IMR-90 (cell line): ENCODE data around the gene CPNE9. TPM values are rescaled to one million over a fixed set of nuclear protein-coding genes. Genes with fewer than 3 reads are reported as not detected.

ENCODE experiments used
- ATAC-seq: fragments of 200-7000 bp; cut with Tn5 transposase; 2 replicates; pipeline ENCODE4 v1.9.1; 2020; ENCODE audit warnings: low read depth, mild to moderate bottlenecking, moderate library complexity
- BruUV-seq: library from RNA; stranded (reverse); fragments of 400-500 nt; replicated peaks from 2 replicates; lab custom pipeline; 2021; lab: Mats Ljungman, UMichigan
- CTCF ChIA-PET: fragments of 300-600 bp; formaldehyde crosslinking; extraction: SDS; loops from one replicate; lab custom pipeline; 2021; ENCODE audit warnings: antibody characterized with exemption; lab: Yijun Ruan, JAX
- POLR2A ChIA-PET: fragments of 300-600 bp; sonication (Branson Sonifier 250); formaldehyde crosslinking; loops from one replicate; lab custom pipeline; 2022; ENCODE audit warnings: antibody characterized with exemption; ENCODE audit not compliant: unreplicated experiment; lab: Charles Lee
- DNase-seq: peaks from one replicate; pipeline ENCODE4 v3.0.0; 2013
- H2AFZ ChIP-seq: replicated peaks from 2 replicates; pipeline ENCODE3; 2013; ENCODE audit warnings: low read length, mild to moderate bottlenecking; ENCODE audit not compliant: poor library complexity
- H2AK5ac ChIP-seq: 2 replicates; pipeline ENCODE4 v1.6.1; 2013; ENCODE audit warnings: low read depth, low read length, inconsistent platforms
- H2AK9ac ChIP-seq: replicated peaks from 2 replicates; pipeline ENCODE3; 2013; ENCODE audit warnings: mild to moderate bottlenecking, low read depth, low read length, moderate library complexity; ENCODE audit not compliant: poor library complexity
- H2BK120ac ChIP-seq: 2 replicates; pipeline ENCODE4 v1.6.1; 2013; ENCODE audit warnings: low read depth, low read length, inconsistent platforms
- H2BK15ac ChIP-seq: 3 replicates; pipeline ENCODE4 v1.6.1; 2013; ENCODE audit warnings: low read depth, low read length, inconsistent platforms
- H2BK20ac ChIP-seq: 2 replicates; pipeline ENCODE4 v1.6.1; 2013; ENCODE audit warnings: low read depth, mild to moderate bottlenecking, inconsistent platforms, low read length, moderate library complexity
- H2BK5ac ChIP-seq: 2 replicates; pipeline ENCODE4 v1.6.1; 2013; ENCODE audit warnings: mild to moderate bottlenecking, low read depth, low read length, inconsistent platforms; ENCODE audit not compliant: poor library complexity, severe bottlenecking
- H3K14ac ChIP-seq: replicated peaks from 2 replicates; pipeline ENCODE4 v1.6.1; 2013; ENCODE audit warnings: low read depth, low read length, inconsistent platforms
- H3K18ac ChIP-seq: 2 replicates; pipeline ENCODE4 v1.6.1; 2013; ENCODE audit warnings: low read depth, low read length, control low read depth
- H3K23ac ChIP-seq: 2 replicates; pipeline ENCODE4 v1.6.1; 2013; ENCODE audit warnings: low read depth, low read length, inconsistent platforms
- H3K27ac ChIP-seq: 2 replicates; pipeline ENCODE4 v1.5.1; 2013; ENCODE audit warnings: mild to moderate bottlenecking, control low read depth, low read length; ENCODE audit not compliant: insufficient read depth
- H3K27me3 ChIP-seq: 2 replicates; pipeline ENCODE4 v1.6.1; 2013; ENCODE audit warnings: low read length; ENCODE audit not compliant: control insufficient read depth, insufficient read depth
- H3K36me3 ChIP-seq: 2 replicates; pipeline ENCODE4 v1.6.1; 2013; ENCODE audit warnings: low read length, mixed read lengths; ENCODE audit not compliant: control insufficient read depth, insufficient read depth
- H3K4ac ChIP-seq: 2 replicates; pipeline ENCODE4 v1.6.1; 2013; ENCODE audit warnings: low read depth, low read length, inconsistent platforms
- H3K4me1 ChIP-seq: 2 replicates; pipeline ENCODE4 v1.6.1; 2013; ENCODE audit warnings: low read length, mixed read lengths; ENCODE audit not compliant: control insufficient read depth, insufficient read depth
- H3K4me2 ChIP-seq: 2 replicates; pipeline ENCODE4 v1.6.1; 2013; ENCODE audit warnings: low read depth, mild to moderate bottlenecking, control low read depth, low read length, moderate library complexity
- H3K4me3 ChIP-seq: 2 replicates; pipeline ENCODE4 v1.5.1; 2013; ENCODE audit warnings: low read depth, mild to moderate bottlenecking, control low read depth, low read length, moderate library complexity; ENCODE audit not compliant: insufficient read depth
- H3K56ac ChIP-seq: 2 replicates; pipeline ENCODE4 v1.6.1; 2013; ENCODE audit warnings: low read length, inconsistent platforms; ENCODE audit not compliant: insufficient read depth; ENCODE audit errors: extremely low read depth
- H3K79me1 ChIP-seq, 2 experiments: 2 replicates each; pipeline ENCODE4 v1.6.1; 2013; ENCODE audit warnings: low read length in 2 of 2, inconsistent platforms in 1 of 2, low read depth in 1 of 2
- H3K9ac ChIP-seq: 2 replicates; pipeline ENCODE4 v1.6.1; 2013; ENCODE audit warnings: low read depth, low read length, control low read depth
- H3K9me1 ChIP-seq: 2 replicates; pipeline ENCODE4 v1.6.1; 2013; ENCODE audit warnings: low read length, inconsistent platforms; ENCODE audit not compliant: insufficient read depth
- H3K9me3 ChIP-seq: 2 replicates; pipeline ENCODE4 v1.6.1; 2013; ENCODE audit warnings: low read length; ENCODE audit not compliant: control insufficient read depth, insufficient read depth
- H4K20me1 ChIP-seq: 2 replicates; pipeline ENCODE4 v1.6.1; 2013; ENCODE audit warnings: low read length, inconsistent platforms; ENCODE audit not compliant: insufficient read depth
- H4K5ac ChIP-seq: 2 replicates; pipeline ENCODE4 v1.6.1; 2013; ENCODE audit warnings: mild to moderate bottlenecking, low read depth, low read length, control low read depth
- H4K8ac ChIP-seq, 2 experiments: 2 replicates each; pipeline ENCODE4 v1.6.1; 2013; ENCODE audit warnings: low read depth in 2 of 2, low read length in 2 of 2, control low read depth in 1 of 2, inconsistent platforms in 1 of 2
- H4K91ac ChIP-seq: 2 replicates; pipeline ENCODE4 v1.6.1; 2013; ENCODE audit warnings: low read depth, low read length, inconsistent platforms; ENCODE audit not compliant: insufficient read depth
- CEBPB ChIP-seq: IDR thresholded peaks from 2 replicates; pipeline ENCODE4 v1.6.1; 2012; ENCODE audit warnings: low read depth, low read length, improper control_type of control experiment
- RFX5 ChIP-seq: IDR thresholded peaks from 2 replicates; pipeline ENCODE4 v1.8.0; 2012; ENCODE audit warnings: low read depth, mild to moderate bottlenecking, low read length, moderate library complexity
- WGBS, 2 experiments: methylation state at CpG; one replicate each; pipeline versions ENCODE4 v1.1.5 to v1.1.7; 2013; ENCODE audit warnings: missing lambda C conversion rate in 2 of 2; ENCODE audit not compliant: insufficient read length in 1 of 2; ENCODE audit errors: extremely low coverage in 2 of 2; 5-methylcytosine and 5-hydroxymethylcytosine counted together
- dilution Hi-C: fragments of 300-500 bp; cut with HindIII; formaldehyde crosslinking; loops from one replicate; pipeline ENCODE4 v1.14.3; 2018; ENCODE audit warnings: low sequenced_read_pairs; ENCODE audit not compliant: unreplicated experiment
- in situ Hi-C: fragments of 300-500 bp; cut with MboI; formaldehyde crosslinking; loops from 3 replicates; pipeline ENCODE4 v1.14.3; 2019; ENCODE audit warnings: low sequenced_read_pairs, inconsistent platforms, mixed read lengths
- intact Hi-C: fragments of 100-400 bp; cut with micrococcal nuclease; formaldehyde crosslinking; loops from 2 replicates; pipeline ENCODE4 v1.10.0; 2022
- polyA plus RNA-seq, 3 experiments: library from polyadenylated mRNA; depleted of rRNA; stranded (reverse); fragments of >200 nt; gene quantifications; 2 replicates each; pipeline ENCODE4 v1.2.3, GENCODE V29; 2012; ENCODE audit warnings: low replicate concordance in 1 of 3
- total RNA-seq: library from RNA; depleted of rRNA; stranded (reverse); fragments of >200 nt; gene quantifications from 2 replicates; pipeline ENCODE4 v1.2.3, GENCODE V29; 2012

The CPNE9 gene
- total and polyA plus RNA-seq, 2 of the 4 experiments (the other 2 are of a cell fraction): not detected

DNA sequence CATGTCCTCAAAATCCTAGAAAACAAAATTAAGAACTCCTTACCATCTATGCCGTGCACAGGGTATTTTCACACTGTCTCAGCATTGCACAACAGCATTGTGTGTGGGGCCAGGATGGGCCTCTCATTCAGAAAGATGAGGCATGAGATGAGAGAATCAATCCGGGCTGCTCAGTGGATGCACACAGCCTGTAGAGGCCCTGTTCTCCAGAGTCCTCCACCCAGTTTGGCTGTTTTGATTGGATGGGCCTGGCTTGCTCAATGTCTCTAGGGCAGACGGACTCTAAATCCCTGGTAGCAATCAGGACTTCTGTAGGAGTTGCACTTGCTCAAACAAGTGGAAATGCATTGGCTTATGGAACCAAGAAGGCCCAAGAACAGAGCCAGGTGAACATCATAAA, 20.2 kb upstream of the CPNE9 start:
- Histone ChIP-seq H3K4me2 (no peak overlapping the region), H3K4me1 (no peaks in the 10 kb centered on the region), H2BK5ac (no peak overlapping the region), H3K4ac (no peak overlapping the region), H4K8ac (no peak overlapping the region), H3K9ac (no peak overlapping the region), H2AFZ (no peak overlapping the region), H2AK9ac (no peak overlapping the region), H3K36me3 (peaks cover 77% of the 10 kb centered on the region), H2BK120ac (no peak overlapping the region), H3K14ac (no peak overlapping the region), H3K27ac (no peak overlapping the region), H3K4me3 (no peak overlapping the region), H3K9me3 (no peaks in the 10 kb centered on the region), H2AK5ac (no peak overlapping the region), H3K79me1 (no peaks in the 10 kb centered on the region), H4K20me1 (no peaks in the 10 kb centered on the region), H3K27me3 (no peaks in the 10 kb centered on the region), H3K23ac (no peak overlapping the region), H3K9me1 (no peaks in the 10 kb centered on the region; the same call in 1 of the 2 replicates), H2BK15ac (no peak overlapping the region), H4K91ac (no peak overlapping the region), H3K56ac (no peak overlapping the region), H4K5ac (no peak overlapping the region), H3K18ac (no peak overlapping the region), H2BK20ac (no peak overlapping the region)
- WGBS, 2 experiments: no CpG with 5 or more reads among the region's 3 CpGs
- DNase-seq (no peak), ATAC-seq (no peak)
- intact Hi-C loops: no loop called here
- 0 out of 2 replicates have a peak, but pooled peaks have one; percentile 14 for TF ChIP-seq CEBPB
- TF ChIP-seq RFX5: no peak
- ChIA-PET CTCF (no interaction called here), POLR2A (no interaction called here)
- BruUV-seq: no TSS peak
- in situ Hi-C loops: no loop called here
- dilution Hi-C loops: no loop called here
